Lower leg skin (tissue), 3 donors: ENCODE results near the gene ABCC8.

Experiments used
- CTCF ChIP-seq, 3 donors: fragments of 450-650 bp; IDR thresholded peaks; one replicate each; pipeline ENCODE4 v1.5.1; 2016; ENCODE audit warnings: antibody characterized with exemption in 3 of 3, mild to moderate bottlenecking in 3 of 3, moderate library complexity in 2 of 3
- POLR2A ChIP-seq, 2 donors: fragments of 450-650 bp; IDR thresholded peaks; one replicate each; pipeline ENCODE4 v1.6.1; 2016 to 2017; ENCODE audit warnings: antibody characterized with exemption in 2 of 2, mild to moderate bottlenecking in 1 of 2, moderate library complexity in 1 of 2

- no peak for TF ChIP-seq POLR2A (IDR thresholded peaks at IDR 0.05)
- TF ChIP-seq CTCF (IDR thresholded peaks at IDR 0.05), result no peak
These were observed 39.0 kb upstream of the ABCC8 start for GRCh38 chr11:17515443-17516176.
